ENCODE data around the gene KCNJ10.

KCNJ10 gene

GRCh38 chr1:160085686-160086455 lies 15.9 kb upstream of the KCNJ10 start:
- DNase-seq = peak in 54 of 56 donors; percentile 26 to 95 (median 79)

GRCh38 chr1:160084771-160085321 lies 14.9 kb upstream of the KCNJ10 start:
- no peak for DNase-seq

- peak in 30 of 56 donors; percentile 15 to 71 (median 38) for DNase-seq
Observed at GRCh38 chr1:160083968-160084770, 14.2 kb upstream of the KCNJ10 start.

DNA sequence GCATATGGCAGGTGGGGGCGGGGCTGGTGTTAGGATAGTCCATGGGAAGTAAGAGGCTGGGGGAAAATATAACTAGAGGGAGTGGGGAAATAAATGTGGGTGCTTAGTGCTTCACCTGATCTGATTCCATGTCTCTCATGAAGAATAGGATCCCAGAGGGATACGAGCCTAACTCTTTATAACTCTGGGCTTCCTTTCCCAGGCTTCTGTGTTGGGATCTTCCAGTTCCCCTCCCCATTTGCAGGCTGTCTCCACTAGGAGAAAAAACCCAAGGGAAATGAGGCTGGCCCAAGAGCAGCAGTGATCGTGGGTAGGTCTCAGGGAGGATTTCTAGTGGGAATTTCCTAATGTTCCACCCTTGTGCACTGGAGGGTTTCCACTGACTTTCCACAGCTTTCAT lies 13.0 kb upstream of the KCNJ10 start:
- DNase-seq = no peak

GRCh38 chr1:160082487-160082886 lies 12.5 kb upstream of the KCNJ10 start:
- DNase-seq = no peak

DNA sequence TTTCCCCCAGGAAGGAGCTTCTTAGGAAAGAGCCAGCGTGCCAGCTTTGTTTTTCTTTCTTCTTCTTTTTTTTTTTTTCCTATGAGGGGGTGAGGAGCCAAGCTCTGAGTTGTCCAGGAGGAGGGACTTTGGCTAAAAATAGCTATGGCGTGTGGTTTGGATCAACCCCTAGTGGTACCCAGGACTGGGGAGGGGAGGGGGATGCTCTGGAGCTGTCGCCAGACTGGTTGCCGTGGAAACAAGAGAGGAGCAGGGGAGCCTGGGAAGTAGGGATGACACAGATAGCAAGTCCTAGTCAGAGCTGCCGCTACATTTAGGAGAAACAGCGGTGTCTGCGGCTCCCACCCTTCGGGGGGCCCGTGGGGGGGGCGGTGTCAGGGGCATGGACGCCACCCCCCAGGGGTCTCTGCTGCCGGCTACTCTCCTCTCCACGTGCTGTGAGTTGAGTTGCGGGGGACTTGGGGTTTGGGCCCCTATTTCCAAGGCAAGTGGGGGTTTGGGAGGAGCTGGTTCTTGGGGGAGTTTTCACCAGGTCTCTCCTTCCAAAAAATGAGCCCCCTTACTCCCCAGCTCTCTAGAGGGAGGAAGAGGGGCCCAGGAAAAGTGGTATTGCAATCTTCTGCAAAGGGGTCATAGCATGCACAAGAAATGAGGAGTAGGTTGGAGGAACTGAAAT lies 11.4 kb upstream of the KCNJ10 start, which contains the start of gene KCNJ9:
Gene KCNJ9, plus strand, starts transcription at position 278 of the 676 bp plus-strand sequence. CDS start 2,493 bp downstream, outside the sequence.
- DNase-seq = peak in 54 of 56 donors; percentile 35 to 95 (median 81)

DNA sequence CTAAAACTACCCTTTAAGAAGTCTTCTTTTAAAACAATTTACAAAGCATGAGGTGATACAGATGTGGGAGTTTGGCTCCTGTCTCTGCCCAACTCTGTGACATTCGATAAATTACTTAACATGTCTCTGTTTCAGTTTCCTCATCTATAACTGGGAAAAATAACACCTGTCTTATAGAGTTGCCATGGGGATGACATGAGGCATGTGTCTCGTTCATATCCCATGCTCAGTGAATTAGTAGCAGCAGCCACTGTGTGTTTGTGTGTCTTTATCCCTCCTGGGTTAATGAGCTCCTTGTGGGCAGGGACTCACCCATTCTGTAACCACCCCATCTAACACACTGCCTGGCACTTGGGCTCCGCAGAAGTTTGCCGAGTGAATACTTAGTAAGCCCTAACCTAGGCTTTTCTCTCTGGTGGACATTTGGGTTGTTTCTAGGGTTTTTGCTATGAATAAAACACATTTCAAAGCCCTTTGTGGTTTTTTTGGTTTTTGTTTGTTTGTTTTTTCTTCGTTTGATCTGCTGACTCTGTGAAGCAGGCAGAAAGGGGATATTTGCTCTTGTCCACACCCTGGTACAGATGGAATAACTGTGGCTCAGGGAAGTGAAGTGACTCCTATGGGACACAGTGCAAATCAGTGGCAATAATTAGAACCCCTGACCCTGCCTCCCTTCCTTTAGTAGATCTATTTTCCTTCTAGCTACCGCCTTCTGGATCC lies 10.6 kb upstream of the KCNJ10 start:
- DNase-seq = no peak

GRCh38 chr1:160079448-160079847 lies 9.5 kb upstream of the KCNJ10 start:
- no peak for DNase-seq

GRCh38 chr1:160078512-160079195 lies 8.7 kb upstream of the KCNJ10 start:
- DNase-seq = peak in 49 of 56 donors; percentile 26 to 88 (median 64)

DNA sequence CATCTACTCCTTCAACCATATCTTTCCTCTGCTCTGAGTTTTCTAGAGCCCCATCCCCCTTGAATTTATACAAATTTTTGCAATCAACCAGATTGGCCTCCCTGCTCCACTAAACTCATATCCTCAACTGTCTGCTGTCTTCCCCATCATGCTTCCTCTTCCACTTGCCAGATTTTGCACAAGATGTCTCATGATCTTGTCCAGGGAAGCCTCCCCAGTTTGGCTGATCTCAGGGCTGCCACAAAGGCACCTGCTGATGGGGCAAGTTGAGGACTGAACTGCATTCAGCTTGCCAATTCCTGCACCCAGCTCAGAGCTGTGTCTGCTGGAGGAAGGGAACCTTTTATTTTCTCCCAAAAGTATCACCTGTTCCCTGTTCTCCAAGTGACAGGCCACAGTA lies 7.5 kb upstream of the KCNJ10 start:
- DNase-seq = no peak

DNA sequence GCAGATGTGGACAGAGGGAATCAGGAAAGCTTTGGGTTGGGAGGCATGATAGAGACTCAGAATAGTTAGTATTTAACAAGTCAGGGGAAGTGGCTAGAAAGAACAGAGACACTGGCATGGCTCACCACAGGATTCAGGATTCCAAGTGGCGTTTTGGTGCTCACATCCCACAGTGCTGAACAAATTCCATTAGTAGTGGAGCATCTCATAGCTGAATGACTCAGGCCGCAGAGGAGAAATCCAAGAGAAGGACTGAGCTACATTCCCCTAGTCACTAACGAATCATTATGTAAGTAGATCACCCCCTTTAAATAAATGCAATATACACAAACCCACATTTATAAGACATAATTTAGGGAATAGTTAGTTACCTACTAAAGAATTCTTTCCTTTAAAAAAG lies 6.3 kb upstream of the KCNJ10 start:
- no peak for DNase-seq

GRCh38 chr1:160075836-160076235 lies 5.9 kb upstream of the KCNJ10 start:
- DNase-seq = no peak

DNA sequence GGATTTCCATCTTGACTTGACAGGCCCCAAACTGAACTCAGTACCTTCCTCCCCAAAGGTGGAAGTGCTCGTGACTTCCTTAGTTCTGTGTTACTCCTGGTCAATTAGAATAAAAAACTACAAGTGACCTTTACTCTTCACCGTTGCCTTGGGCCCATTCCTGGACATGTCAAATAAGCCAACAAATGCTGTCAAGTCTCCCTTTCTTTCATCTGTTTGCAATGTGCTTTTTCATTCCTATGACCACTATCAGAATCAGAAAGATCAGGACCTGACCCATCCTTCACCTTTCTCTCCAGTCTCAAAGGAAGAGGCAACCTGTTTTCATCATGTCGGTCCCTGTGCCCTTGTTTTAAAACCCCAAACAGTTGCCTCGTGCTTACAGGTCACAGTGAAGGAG lies 4.9 kb upstream of the KCNJ10 start:
- no peak for DNase-seq

DNA sequence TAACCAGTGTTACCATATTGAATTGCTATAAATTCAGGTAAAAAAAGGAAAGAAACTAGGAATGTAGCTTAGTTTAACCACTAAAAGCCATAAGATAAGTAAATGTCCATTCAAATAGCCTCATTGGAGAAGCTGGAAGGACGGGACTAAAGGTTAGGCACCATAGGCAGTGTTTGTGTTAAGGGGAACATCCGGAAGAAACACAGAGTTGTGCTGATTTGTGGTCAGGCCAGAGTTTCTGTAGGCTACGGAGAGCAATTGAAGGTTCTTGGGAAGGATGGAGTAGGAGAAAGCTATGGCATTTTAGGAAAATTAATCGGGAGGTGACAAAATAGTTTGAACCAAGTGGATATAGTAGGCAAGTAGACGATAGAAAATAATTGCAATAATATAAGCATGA lies 1.3 kb upstream of the KCNJ10 start:
- no peak for DNase-seq

GRCh38 chr1:160070243-160071163 lies 543 bp upstream of the KCNJ10 start:
- DNase-seq = peak; percentile 19 to 98 (median 90)

DNA sequence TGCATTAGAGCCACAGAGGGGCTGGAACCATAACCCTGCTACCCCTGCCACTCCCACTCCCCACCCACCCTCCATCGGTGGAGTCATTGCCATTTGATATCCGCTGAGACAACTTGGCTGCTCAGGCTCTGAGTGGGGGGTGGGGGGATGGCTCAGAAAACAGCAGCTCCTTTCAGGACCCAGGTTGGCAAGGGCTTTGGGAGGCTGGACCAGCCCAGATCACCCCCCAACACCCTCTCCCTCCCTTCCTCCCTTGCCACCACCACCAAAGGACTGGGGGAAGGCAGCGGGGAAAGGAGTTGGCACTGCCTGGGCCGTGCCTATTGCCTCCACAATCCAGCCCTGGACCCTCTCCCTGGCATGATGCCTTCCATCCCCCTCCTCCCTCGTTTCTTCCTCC lies 1.7 kb downstream of the KCNJ10 start:
- DNase-seq = peak in 54 of 56 donors; percentile 34 to 97 (median 87)

GRCh38 chr1:160066829-160067745 lies 2.9 kb downstream of the KCNJ10 start:
- peak in 11 of 56 donors; percentile 17 to 61 (median 46) for DNase-seq

DNA sequence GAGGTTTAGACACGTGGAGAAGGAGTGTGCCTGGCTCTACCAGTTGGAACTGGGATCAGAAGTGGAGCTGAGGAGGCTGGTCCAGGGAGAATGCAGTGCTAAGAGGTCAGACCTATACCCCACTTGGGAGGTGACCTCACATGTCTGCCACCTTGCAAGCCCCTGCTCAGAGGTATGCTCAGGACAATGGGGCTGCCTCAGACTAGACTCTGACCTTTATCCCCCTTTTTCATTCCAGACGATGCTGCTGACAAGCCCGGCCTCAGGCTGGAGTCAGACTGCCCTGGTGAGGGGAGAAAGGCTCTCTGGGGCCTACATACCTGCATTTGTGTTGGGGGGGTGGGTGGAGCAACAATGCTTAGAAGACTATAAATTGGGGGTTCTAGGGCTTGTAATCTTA lies 5.2 kb downstream of the KCNJ10 start:
- DNase-seq = no peak
